Vagina (tissue), 2 donors: ENCODE measurements around the gene RNF6.

Source experiments
- POLR2A ChIP-seq, 2 donors: fragments of 450-650 bp; IDR thresholded peaks; one replicate each; pipeline ENCODE4 v1.6.1; 2017; ENCODE audit warnings: antibody characterized with exemption in 2 of 2, mild to moderate bottlenecking in 2 of 2, moderate library complexity in 2 of 2
- POLR2AphosphoS5 ChIP-seq, 2 donors: sonication (generic); formaldehyde crosslinking; IDR thresholded peaks; one replicate each; pipeline ENCODE4 v1.9.0; 2017; ENCODE audit warnings: antibody characterized with exemption in 2 of 2, mild to moderate bottlenecking in 2 of 2, low read depth in 1 of 2; ENCODE audit not compliant: insufficient read depth in 1 of 2
- TF ChIP-seq, protein P1 (sequence below), 3 experiments: fragments of 450-650 bp in 2 of 3; fragments of 200-600 bp in 1 of 3; sonication (generic) in 1 of 3; IDR thresholded peaks; one replicate each; pipeline ENCODE4 v1.5.1; 2017 to 2019; ENCODE audit warnings: antibody characterized with exemption in 3 of 3, mild to moderate bottlenecking in 2 of 3, moderate library complexity in 2 of 3

GRCh38 chr13:26219726-26220125 lies 2.4 kb downstream of the RNF6 start:
- TF ChIP-seq, protein P1, sequence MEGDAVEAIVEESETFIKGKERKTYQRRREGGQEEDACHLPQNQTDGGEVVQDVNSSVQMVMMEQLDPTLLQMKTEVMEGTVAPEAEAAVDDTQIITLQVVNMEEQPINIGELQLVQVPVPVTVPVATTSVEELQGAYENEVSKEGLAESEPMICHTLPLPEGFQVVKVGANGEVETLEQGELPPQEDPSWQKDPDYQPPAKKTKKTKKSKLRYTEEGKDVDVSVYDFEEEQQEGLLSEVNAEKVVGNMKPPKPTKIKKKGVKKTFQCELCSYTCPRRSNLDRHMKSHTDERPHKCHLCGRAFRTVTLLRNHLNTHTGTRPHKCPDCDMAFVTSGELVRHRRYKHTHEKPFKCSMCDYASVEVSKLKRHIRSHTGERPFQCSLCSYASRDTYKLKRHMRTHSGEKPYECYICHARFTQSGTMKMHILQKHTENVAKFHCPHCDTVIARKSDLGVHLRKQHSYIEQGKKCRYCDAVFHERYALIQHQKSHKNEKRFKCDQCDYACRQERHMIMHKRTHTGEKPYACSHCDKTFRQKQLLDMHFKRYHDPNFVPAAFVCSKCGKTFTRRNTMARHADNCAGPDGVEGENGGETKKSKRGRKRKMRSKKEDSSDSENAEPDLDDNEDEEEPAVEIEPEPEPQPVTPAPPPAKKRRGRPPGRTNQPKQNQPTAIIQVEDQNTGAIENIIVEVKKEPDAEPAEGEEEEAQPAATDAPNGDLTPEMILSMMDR (IDR thresholded peaks at IDR 0.05) = no peak
- TF ChIP-seq POLR2AphosphoS5 (IDR thresholded peaks at IDR 0.05; ENCODE audit: insufficient read depth in 1 of 2, low read depth in 1 of 2) = no peak
- no peak for TF ChIP-seq POLR2A (IDR thresholded peaks at IDR 0.05)
